GM18526 (cell line): ENCODE results near the gene NTSR1.

Experiments used
- POLR2A ChIP-seq: IDR thresholded peaks from 3 replicates; pipeline ENCODE4 v1.6.1; 2011; ENCODE audit not compliant: insufficient read length; ENCODE audit errors: extremely low read depth

Gene NTSR1

GRCh38 chr20:62708591-62709536, at the start of gene NTSR1:
NTSR1 (plus strand) TSS chr20:62708836; CDS start chr20:62709208, 372 bp downstream.
- no peak for TF ChIP-seq POLR2A

- TF ChIP-seq POLR2A, result no peak
Observed at GRCh38 chr20:62659488-62660239, 49.0 kb upstream of the NTSR1 start.

- TF ChIP-seq POLR2A, result no peak
Observed at GRCh38 chr20:62660240-62660615, 48.4 kb upstream of the NTSR1 start.

- no peak for TF ChIP-seq POLR2A
Observed at GRCh38 chr20:62660768-62661167, 47.9 kb upstream of the NTSR1 start.

GRCh38 chr20:62661647-62662046, 47.0 kb upstream of the NTSR1 start:
- TF ChIP-seq POLR2A, result no peak

GRCh38 chr20:62662422-62662821, 46.2 kb upstream of the NTSR1 start:
- TF ChIP-seq POLR2A, result no peak

- TF ChIP-seq POLR2A, result no peak
Observed at GRCh38 chr20:62663145-62664018, 45.3 kb upstream of the NTSR1 start.

- no peak for TF ChIP-seq POLR2A
Observed at GRCh38 chr20:62664019-62664971, 44.3 kb upstream of the NTSR1 start.

- TF ChIP-seq POLR2A, result no peak
Observed at GRCh38 chr20:62665153-62665754, 43.4 kb upstream of the NTSR1 start.

- no peak for TF ChIP-seq POLR2A
Observed at GRCh38 chr20:62665826-62666735, 42.6 kb upstream of the NTSR1 start.

GRCh38 chr20:62666736-62667529, 41.7 kb upstream of the NTSR1 start:
- no peak for TF ChIP-seq POLR2A
